IPS-NIHi11 (cell line): ENCODE results near the gene SCN5A.

Experiments
- DNase-seq: peaks from one replicate; pipeline ENCODE4 v3.0.0; 2012; ENCODE audit warnings: mixed read lengths, low spot score

Gene SCN5A

DNA sequence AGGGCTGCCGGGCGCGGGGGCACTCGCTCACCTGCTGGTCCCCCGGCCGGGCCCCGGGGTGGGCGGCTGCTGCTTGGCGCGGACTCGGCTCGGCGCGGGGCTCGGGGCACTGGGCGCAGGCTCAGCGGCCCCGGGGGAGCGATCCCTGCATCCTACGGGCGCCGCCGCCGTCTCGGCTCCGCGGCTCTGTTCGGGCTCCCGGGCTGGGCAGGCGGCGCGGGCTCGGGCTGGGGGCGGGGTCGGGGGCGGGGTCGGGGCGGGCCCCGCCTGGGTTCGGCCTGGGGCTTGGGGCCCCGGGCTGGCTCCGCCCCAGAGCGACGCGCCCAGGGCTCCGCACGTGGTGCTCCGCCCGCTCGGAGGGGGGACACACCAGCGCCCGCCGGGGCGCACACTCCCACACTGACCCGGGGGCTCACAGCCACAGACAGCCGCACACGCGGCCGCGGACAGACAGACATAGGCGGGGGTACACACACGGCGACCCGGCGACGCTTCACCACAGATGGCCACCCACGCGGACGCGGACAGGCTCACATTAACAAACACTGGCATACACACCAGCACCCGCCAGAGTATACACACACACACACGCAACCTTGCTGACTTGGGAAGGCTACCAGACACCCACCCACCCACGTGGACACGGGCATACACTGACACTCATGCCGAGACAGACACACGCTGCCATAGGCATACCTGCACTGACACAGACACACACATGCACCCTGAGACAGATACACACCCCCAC, at the start of gene SCN5A:
SCN5A (minus strand) TSS at position 188 of the 748 bp plus-strand sequence. CDS start 16,380 bp downstream, outside the sequence.
- peak; percentile 97 for DNase-seq

DNA sequence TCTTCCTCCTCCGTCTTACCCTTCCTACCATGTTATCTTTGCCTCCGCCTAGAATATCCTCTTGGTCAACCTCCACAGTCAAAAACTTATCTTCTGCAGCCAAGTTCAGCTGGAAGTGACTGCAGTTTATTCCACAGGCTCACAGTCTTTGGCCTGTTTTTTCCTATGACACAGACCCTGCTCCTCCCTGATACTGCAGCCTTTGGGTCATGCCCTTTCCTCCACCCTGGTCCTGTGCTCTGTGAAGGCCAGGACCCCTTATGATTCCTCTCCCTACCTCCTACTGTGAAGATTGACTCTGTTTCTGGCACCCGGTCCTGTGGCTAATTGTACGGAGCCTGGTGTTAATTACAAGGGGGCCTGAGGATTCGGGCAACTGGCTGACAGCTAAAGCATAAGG, 49.3 kb upstream of the SCN5A start:
- DNase-seq = no peak

GRCh38 chr3:38698061-38698460, 48.6 kb upstream of the SCN5A start:
- DNase-seq = no peak

DNA sequence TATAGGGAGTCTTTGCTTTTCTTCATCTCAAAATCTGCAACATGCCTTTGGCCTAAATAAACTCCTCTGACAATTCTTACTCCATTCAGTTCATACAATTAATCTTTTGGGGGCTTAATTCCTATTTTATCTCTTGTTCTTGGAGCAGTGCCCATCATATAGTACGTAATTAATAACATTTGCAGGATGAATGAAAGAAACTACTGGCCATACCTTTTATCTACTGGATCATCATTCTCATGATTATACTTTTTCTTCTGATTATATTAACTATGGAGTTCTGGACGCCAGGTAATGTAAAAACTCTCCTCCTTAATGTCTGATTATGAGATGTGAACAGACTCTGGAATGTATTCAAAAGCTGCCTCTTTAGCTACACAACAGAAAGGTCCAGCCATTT, 46.5 kb upstream of the SCN5A start:
- DNase-seq = no peak

GRCh38 chr3:38690185-38690584, 40.7 kb upstream of the SCN5A start:
- no peak for DNase-seq

GRCh38 chr3:38689774-38690173, 40.3 kb upstream of the SCN5A start:
- no peak for DNase-seq

DNA sequence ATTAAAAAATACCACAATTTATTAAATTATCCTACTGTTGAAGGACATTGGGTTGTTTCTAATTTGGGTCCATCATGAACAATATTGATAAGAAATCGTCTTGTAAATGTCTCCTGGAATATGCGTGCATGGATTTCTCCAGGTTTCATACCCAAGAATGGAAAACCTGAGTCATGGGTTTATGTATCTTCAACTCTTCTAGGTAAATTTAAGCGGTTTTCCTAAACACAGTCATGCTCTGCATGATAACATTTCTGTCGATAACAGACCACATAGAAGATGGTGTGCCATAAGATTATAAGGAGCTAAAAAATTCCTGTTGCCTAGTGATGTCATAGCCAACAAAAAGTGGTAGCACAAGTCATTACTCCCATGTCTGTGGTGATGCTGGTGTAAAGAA, 39.9 kb upstream of the SCN5A start:
- no peak for DNase-seq

DNA sequence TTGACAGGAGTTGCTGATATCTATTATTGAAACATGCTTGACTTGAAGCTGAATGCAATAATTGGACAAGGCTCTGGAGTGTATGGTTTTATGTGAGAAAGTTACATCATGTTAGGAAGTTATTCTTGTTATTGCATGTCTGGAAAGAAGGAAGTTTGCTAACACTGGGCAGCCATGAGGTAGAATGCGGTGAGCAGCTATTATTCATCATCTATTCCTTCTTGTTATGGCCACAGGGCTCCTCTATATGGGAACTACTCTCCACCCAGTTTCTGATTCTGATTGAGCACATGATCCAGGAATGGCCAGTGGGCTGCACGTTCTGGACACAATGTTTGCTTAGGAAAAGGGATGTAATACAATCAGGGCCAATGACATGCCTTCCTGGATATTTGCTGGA, 37.8 kb upstream of the SCN5A start:
- DNase-seq = no peak

DNA sequence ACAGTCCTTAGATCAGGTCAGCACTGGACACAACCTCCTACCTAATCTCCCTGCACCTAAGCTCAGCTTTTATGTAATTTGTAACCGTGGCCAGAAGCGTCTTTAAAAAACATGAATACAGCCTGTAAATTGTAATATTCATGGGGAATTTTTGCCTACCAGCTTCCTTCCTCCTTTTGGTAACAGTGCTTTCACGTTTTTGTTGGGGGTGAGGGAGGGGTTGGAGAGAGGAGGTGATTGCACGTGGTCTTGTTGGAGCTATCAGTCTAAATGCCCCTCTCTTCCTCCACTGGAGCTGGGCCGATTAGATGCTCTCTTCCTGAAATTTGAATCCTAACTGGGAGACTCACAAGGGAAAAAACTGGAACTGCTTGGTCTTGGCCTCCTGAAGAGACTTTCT, 35.1 kb upstream of the SCN5A start:
- DNase-seq = no peak

- DNase-seq = no peak
Observed at GRCh38 chr3:38669668-38670067, 20.2 kb upstream of the SCN5A start.

DNA sequence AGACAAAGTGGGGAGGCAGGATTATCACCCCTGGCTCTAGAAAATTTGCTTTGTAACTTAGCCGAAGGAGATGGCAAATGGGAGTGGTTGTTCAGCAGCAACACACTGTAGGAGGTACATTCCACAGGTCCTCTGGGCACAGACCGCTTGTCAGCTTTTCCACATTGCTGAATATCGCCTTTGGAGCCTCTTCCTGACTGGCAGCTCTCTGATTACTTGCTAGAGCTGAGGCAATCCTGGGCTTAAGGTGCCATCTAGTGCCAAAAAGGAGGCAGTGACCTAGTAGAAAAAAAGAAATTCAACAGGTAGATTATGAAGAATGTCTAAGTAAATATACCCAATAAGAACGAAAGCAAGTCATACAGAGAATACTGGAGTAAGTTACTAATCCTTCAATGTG, 13.1 kb upstream of the SCN5A start:
- DNase-seq = peak; percentile 52

DNA sequence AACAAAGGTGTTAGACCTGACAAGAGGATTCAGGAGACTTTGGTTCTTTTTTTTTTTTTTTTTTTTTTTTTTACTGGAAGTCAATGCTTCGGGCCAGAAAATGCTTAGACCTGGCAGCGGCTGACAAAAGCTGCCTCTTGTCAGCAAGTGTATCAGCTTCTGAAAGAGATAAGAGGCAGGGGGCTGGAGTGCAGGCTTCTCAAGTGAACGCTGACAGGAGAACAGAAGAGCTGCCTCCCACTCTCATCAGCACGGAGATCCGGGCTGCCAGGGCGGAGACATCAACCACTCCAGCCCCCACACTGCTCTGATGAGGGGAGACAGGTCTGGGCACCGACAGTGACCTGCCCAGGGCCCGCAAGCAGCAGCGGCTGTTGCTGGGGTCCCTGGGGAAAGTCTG, 9.4 kb upstream of the SCN5A start:
- DNase-seq = no peak

GRCh38 chr3:38657369-38657768, 7.9 kb upstream of the SCN5A start:
- DNase-seq = no peak

DNA sequence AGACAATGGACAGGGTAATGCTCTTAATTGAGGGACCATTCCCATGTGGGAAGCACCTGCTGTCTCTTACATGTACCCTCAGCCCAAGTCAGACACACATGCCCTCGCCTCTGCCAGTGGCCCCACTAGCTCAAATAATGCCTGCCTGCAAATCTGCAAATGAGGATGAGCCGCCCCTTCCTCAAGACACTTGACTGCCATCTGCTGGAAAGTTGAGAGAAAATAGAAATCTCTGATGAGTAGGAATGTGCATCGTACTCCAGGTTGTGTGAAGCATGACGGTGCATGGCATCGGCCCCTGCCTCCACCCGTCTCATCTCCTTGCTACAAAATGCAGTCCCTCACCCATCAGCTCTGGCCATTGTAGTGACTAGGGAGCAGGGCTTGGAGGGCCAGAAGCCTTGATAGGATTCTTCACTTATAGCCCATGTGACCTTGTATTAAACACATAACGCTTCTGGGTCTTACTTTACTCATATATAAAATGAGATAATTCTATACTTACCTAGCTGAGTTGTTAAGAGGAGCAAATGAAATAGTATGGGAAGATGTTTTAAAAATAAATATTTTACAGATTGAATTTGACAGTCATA, 6.3 kb upstream of the SCN5A start:
- DNase-seq = peak; percentile 59

- DNase-seq = no peak
Observed at GRCh38 chr3:38653685-38654537, 4.4 kb upstream of the SCN5A start.

DNA sequence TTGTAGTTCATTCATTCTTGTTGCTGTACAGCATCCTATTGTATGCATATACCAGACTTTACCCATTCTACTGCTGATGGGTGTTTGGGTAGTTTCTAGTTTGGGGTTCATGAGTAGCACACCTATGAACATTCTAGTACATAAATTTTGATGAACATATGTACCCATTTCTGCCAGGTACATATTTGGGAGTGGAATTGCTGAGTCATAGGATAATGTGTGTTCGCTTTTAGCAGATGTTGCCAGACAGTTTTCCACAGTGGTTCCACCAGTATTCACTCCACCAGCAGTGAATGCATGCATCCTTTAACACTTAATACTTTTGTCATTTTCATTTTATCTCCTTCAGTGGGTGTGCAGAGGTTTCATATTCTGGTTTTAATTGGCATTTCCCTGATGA, 3.4 kb upstream of the SCN5A start:
- DNase-seq = no peak

DNA sequence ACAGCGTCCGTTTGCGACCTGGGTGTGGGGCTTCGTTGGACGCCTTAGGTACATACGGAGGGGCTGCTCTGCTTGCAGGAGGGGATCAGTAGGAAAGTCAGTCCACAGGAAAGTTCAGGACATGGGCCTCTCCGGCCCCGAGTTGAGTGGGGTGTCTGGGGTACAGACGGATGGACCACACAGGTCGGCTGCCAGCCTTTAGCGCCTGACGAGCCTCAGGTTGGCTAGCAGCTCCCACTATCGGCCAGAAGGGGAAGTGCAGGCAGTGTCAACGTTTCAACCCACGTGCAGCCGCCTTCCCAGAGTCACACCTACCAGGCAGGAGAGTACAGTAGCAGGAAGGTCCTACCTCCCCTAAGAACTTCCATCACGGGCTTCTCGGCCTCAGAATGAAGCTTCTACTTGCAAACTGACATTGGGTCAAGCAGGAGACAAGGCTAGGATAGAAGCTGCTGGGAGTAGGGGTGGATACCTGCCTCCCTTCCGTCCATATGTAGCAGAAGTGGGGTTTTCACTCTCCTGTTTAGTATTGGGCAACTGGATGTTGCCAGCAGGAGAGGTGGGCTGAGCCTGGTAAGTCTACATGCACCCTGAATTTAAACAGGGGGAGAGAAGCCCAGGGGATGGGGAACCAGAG, 1.8 kb upstream of the SCN5A start:
- DNase-seq = peak; percentile 82

GRCh38 chr3:38650248-38650951, 913 bp upstream of the SCN5A start:
- no peak for DNase-seq

DNA sequence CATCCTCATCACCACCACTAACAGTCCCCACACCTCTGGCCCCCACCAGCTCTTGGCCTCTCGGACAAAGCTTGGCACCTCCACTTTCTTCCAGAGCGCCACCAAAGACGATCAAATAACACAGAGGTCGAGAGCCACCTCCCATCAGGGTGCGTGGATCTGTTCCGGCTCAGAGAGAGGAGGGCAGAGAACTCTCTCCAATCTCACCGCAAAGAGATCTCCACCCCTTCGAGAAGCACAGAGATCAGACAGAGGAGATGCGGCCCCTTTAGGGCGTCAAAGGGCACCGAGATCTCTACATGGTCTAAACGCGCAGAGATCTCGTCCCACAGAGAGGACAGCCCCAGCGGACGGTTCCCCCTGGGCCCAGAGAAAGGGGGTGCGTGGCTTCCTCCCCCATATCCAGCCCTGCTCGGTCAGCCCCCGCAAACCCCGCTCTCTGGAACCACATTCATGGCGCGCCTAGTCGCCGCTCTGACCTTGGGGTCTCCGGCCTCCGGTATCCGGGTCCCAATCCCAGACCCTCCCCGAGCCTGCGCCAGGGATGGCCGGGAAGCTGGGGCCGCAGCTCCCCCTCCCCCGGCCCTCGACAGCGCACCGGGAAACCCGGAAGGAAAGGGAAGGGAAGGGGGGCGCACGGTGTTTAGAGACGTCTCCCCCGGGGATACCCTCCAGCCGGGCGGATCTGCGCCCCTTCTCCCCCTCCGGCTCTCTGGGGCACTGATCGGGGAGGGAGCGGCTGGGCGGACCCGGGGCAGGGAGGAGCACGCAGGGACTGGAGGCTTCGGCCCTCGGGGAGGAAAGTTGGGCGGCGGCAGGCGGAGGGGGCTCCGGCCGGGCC, 608 bp downstream of the SCN5A start:
- DNase-seq = peak; percentile 70

DNA sequence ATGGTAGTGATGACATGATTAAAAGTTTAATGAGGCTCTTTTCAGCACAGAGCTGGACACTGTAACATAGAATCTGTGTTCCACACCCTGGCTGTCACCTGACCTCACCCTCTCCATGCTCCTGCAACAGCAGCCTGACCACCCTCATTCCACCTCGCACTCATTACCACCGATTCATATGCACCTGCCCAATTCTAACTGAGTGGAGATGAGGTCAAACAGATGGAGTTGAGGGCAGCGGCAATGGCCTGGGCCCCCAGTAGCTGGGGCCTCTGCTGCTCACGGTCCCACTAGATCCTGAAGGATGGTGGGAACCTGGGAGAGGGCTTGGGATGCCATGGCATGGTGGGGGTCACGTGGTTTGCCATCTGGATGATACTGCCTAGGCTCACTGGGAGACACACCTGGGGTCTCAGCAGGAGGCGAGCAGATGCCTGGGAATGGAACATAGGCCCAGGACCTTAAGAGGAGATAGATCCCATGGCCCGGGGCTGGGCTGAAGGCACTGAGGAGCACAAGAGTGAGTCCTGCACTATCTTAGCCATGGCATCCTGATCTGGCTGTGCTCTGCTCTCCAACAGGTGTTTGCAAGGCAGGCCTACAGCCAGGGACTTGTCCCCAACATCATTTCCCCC, 1.3 kb downstream of the SCN5A start:
- DNase-seq = peak; percentile 2
